ENCODE measurements around the gene SPDYE5. TPM values are rescaled to one million over a fixed set of nuclear protein-coding genes. Genes with fewer than 3 reads are reported as not detected.
"Not testable (repeated sequence)": the region's sequence is repeated elsewhere in the genome, so short reads cannot be mapped to it uniquely, and the experiment has no call there.

SPDYE5 gene
- 0.09 TPM for total RNA-seq

GRCh38 chr7:75492020-75492419, at the start of gene SPDYE5:
Gene SPDYE5 (plus strand): TSS chr7:75492320. CDS start chr7:75494048, 1,728 bp downstream.
- DNase-seq (ENCODE audit: low spot score): not testable (repeated sequence)

GRCh38 chr7:75442465-75443111, 49.5 kb upstream of the SPDYE5 start:
- DNase-seq (ENCODE audit: low spot score): not testable (repeated sequence)

- DNase-seq (ENCODE audit: low spot score): not testable (repeated sequence)
Observed at GRCh38 chr7:75449946-75450345, 42.2 kb upstream of the SPDYE5 start.

- DNase-seq (ENCODE audit: low spot score): not testable (repeated sequence)
Observed at GRCh38 chr7:75452494-75452955, 39.6 kb upstream of the SPDYE5 start.

GRCh38 chr7:75456403-75456802, 35.7 kb upstream of the SPDYE5 start:
- not testable (repeated sequence) for DNase-seq (ENCODE audit: low spot score)

- DNase-seq (ENCODE audit: low spot score): not testable (repeated sequence)
Observed at GRCh38 chr7:75458034-75458433, 34.1 kb upstream of the SPDYE5 start.

GRCh38 chr7:75460541-75460940, 31.6 kb upstream of the SPDYE5 start:
- DNase-seq (ENCODE audit: low spot score): not testable (repeated sequence)

GRCh38 chr7:75470166-75470565, 22.0 kb upstream of the SPDYE5 start:
- DNase-seq (ENCODE audit: low spot score): not testable (repeated sequence)

- DNase-seq (ENCODE audit: low spot score): not testable (repeated sequence)
Observed at GRCh38 chr7:75477457-75477856, 14.7 kb upstream of the SPDYE5 start.

GRCh38 chr7:75480313-75480712, 11.8 kb upstream of the SPDYE5 start:
- DNase-seq (ENCODE audit: low spot score): not testable (repeated sequence)

GRCh38 chr7:75485355-75485978, 6.7 kb upstream of the SPDYE5 start:
- DNase-seq (ENCODE audit: low spot score): not testable (repeated sequence)

GRCh38 chr7:75485979-75486643, 6.0 kb upstream of the SPDYE5 start, which contains the start of gene POM121C:
Gene POM121C (minus strand): TSS chr7:75486299. CDS start chr7:75441496, 44,803 bp downstream.
- peak; percentile 92 for DNase-seq (ENCODE audit: low spot score)

GRCh38 chr7:75509033-75509432, 16.9 kb downstream of the SPDYE5 start:
- not testable (repeated sequence) for DNase-seq (ENCODE audit: low spot score)

- DNase-seq (ENCODE audit: low spot score): not testable (repeated sequence)
Observed at GRCh38 chr7:75518842-75519241, 26.7 kb downstream of the SPDYE5 start.

- not testable (repeated sequence) for DNase-seq (ENCODE audit: low spot score)
Observed at GRCh38 chr7:75521727-75522126, 29.6 kb downstream of the SPDYE5 start.

- not testable (repeated sequence) for DNase-seq (ENCODE audit: low spot score)
Observed at GRCh38 chr7:75527224-75527722, 35.2 kb downstream of the SPDYE5 start.

- no peak for DNase-seq (ENCODE audit: low spot score)
Observed at GRCh38 chr7:75531359-75531821, 39.3 kb downstream of the SPDYE5 start.

- DNase-seq (ENCODE audit: low spot score): no peak
Observed at GRCh38 chr7:75532639-75533038, 40.5 kb downstream of the SPDYE5 start.

GRCh38 chr7:75533926-75534325, 41.8 kb downstream of the SPDYE5 start:
- no peak for DNase-seq (ENCODE audit: low spot score)

GRCh38 chr7:75534727-75535307, 42.7 kb downstream of the SPDYE5 start:
- DNase-seq (ENCODE audit: low spot score): no peak

GRCh38 chr7:75536491-75536890, 44.4 kb downstream of the SPDYE5 start:
- no peak for DNase-seq (ENCODE audit: low spot score)
